Large intestine (tissue), 3 donors: ENCODE results near the gene PTPN18. TPM values are rescaled to one million over a fixed set of nuclear protein-coding genes. Genes with fewer than 3 reads are reported as not detected.

Experiments
- DNase-seq, 2 donors: peaks; one replicate each; pipeline versions ENCODE4 v3.0.0 to v3.0.0-alpha.2; 2013
- H3K27ac ChIP-seq: one replicate; pipeline ENCODE4 v1.5.1; 2013; ENCODE audit warnings: low read length
- H3K27me3 ChIP-seq: 2 replicates; pipeline ENCODE4 v1.6.1; 2013; ENCODE audit warnings: low read length; ENCODE audit not compliant: control insufficient read depth, insufficient read depth
- H3K36me3 ChIP-seq: 2 replicates; pipeline ENCODE4 v1.6.1; 2013; ENCODE audit warnings: low read length; ENCODE audit not compliant: control insufficient read depth, insufficient read depth
- H3K4me1 ChIP-seq: one replicate; pipeline ENCODE4 v1.6.1; 2013; ENCODE audit warnings: low read length; ENCODE audit not compliant: control insufficient read depth, insufficient read depth
- H3K4me3 ChIP-seq: one replicate; pipeline ENCODE4 v1.5.1; 2013; ENCODE audit warnings: low read length
- H3K9me3 ChIP-seq: one replicate; pipeline ENCODE4 v1.6.1; 2013; ENCODE audit warnings: mild to moderate bottlenecking, low read depth, low read length, moderate library complexity; ENCODE audit not compliant: control insufficient read depth
- WGBS: methylation state at CpG from one replicate; pipeline ENCODE4 v1.1.5; 2013; ENCODE audit warnings: low lambda C conversion rate; ENCODE audit not compliant: insufficient coverage; 5-methylcytosine and 5-hydroxymethylcytosine counted together
- polyA plus RNA-seq: library from polyadenylated mRNA; unstranded; fragments of 120-200 nt; gene quantifications from one replicate; pipeline ENCODE4 v1.2.1, GENCODE V29; 2013

PTPN18 gene
- polyA plus RNA-seq, 1 donor = 64.4 TPM

DNA sequence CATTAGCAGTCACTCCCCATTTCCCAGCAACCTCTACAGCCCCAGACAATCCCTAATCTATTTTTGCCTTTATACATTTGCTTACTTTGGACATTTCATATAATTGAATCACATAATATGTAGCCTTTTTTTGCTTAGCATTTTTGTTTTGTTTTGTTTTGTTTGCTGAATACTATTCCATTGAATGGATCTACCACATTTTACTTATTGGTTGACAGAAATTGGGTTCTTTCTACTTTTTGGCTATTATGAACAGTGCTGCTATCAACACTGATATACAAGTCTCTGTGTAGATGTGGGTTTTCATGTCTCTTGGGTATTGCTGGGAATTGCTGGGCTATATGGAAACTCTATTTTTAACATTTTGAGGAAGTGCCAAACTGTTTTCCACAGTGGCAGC, 7.6 kb downstream of the PTPN18 start:
- Histone ChIP-seq H3K27me3 (no peaks in the 10 kb centered on the region), H3K4me1 (no peaks in the 10 kb centered on the region), H3K36me3 (peaks cover 2% of the 10 kb centered on the region), H3K9me3 (no peaks in the 10 kb centered on the region), H3K27ac (no peak overlapping the region), H3K4me3 (no peak overlapping the region)
- DNase-seq = no peak

DNA sequence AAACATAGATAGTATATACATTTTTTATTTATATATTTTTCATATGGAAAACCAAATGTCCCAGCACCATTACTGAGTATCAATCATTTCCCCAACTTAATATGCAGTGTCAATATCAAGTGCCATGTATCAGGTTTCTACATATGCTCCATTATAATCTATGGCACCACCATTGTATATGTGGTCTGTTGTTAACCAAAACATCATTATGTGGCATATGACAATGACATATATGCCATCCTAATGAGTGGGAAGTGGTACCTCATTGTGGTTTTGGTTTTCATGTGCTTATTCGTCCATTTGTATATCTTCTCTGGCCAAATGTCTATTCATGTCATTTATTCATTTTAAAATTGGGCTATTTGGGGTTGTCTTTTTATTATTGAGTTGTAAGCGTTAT, 9.2 kb downstream of the PTPN18 start:
- Histone ChIP-seq H3K4me3 (no peak overlapping the region), H3K4me1 (no peaks in the 10 kb centered on the region), H3K27me3 (no peaks in the 10 kb centered on the region), H3K36me3 (peaks cover 5% of the 10 kb centered on the region), H3K9me3 (no peaks in the 10 kb centered on the region), H3K27ac (no peak overlapping the region)
- 100% methylated on average over 2 of the region's 2 CpGs for WGBS
- no peak for DNase-seq

DNA sequence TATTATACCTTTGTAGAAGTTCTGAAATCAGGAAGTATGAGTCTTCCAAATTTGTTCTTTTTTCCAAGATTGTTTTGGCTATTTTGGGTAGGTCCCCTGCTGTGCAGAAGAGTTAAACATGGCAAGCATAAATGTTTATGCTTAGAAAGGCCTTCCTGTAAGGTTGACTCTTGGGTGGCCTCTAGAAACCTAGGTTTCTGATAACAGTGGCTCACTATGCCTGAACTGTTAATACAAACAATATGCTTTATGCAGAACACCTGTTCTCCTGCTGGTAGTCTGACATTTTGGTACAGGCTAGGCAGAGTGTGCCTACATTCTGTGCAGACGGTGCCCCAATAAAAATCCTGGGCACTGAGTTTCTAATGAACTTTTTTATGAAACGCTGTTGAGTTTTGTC, 10.1 kb downstream of the PTPN18 start:
- Histone ChIP-seq H3K9me3 (no peaks in the 10 kb centered on the region), H3K27me3 (no peaks in the 10 kb centered on the region), H3K27ac (no peak overlapping the region), H3K36me3 (peaks cover 13% of the 10 kb centered on the region), H3K4me1 (no peaks in the 10 kb centered on the region), H3K4me3 (no peak overlapping the region)
- no peak for DNase-seq
- WGBS = no CpG with 5 or more reads among the region's 2 CpGs

DNA sequence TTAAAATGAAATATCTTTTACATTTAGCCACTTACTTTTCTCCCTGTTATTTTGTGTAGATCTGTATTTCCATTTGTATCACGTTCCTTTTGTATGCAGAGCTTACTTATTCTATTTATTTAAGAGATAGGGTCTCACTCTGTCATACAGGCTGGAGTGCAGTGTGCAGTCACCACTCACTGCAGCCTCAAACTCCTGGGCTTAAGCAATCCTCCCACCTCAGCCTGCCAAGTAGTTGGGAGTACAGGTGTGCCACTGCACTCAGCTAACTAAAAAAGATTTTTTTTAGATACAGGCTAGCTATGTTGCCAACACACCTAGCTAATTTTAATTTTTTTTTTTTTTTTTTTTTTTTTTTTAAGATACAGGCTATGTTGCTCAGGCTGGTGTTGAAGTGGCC, 10.9 kb downstream of the PTPN18 start:
- Histone ChIP-seq H3K27ac (no peak overlapping the region), H3K4me1 (no peaks in the 10 kb centered on the region), H3K4me3 (no peak overlapping the region), H3K36me3 (peaks cover 15% of the 10 kb centered on the region), H3K9me3 (no peaks in the 10 kb centered on the region), H3K27me3 (no peaks in the 10 kb centered on the region)
- 50% methylated on average over 1 of the region's 1 CpG for WGBS
- DNase-seq = no peak

DNA sequence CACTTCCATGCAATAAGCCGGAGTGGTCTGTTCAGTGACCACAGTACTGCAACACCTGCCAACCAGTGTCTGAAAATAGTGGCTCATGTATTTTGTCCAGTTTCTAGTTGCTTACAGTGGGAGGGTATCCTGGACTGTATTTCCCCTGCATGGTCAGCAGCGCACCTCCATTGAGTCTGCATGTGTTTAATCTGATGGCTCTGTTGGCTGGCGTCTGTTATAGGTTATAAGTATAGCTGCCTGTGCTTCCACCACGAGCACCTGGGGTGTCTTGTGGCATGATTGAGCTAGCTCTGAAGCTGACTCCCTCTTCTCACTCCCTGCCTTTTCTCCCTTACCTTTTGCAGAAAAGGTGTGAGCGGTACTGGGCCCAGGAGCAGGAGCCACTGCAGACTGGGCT, 12.9 kb downstream of the PTPN18 start:
- DNase-seq = no peak
- Histone ChIP-seq H3K9me3 (no peaks in the 10 kb centered on the region), H3K4me1 (peaks cover 4% of the 10 kb centered on the region), H3K27me3 (no peaks in the 10 kb centered on the region), H3K27ac (no peak overlapping the region), H3K36me3 (peaks cover 15% of the 10 kb centered on the region), H3K4me3 (no peak overlapping the region)
- WGBS = no CpG with 5 or more reads among the region's 5 CpGs

DNA sequence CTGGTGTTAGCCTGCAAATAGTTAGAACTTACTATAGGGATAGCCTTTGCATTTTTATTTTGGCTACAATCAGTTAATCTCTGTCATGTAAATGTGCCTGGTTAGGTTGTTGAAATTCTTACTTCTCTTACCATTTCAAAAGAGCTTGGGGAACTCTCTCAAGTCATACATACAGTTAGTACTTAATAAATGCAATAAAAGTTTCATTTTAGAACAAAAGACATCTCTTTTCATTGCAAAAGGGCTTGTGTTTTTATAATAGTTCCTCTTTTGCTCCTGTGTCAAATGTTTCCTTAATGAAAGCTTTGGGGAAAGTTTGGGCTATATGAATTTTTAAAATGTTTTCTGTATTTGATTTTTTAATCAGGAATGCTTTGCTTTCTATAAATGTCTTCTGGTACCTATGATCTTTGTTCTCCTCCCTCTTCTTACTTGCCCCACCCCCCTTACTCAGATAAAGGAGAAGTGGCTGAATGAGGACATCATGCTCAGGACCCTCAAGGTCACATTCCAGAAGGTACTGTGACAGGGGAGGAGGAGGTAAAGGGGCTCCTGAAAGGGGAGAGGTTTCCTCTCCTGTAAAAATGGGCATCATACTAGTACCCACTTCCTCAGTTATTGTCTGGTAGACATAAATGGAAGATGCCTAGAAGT, 13.6 kb downstream of the PTPN18 start:
- H3K27ac ChIP-seq = no peak overlapping the region

DNA sequence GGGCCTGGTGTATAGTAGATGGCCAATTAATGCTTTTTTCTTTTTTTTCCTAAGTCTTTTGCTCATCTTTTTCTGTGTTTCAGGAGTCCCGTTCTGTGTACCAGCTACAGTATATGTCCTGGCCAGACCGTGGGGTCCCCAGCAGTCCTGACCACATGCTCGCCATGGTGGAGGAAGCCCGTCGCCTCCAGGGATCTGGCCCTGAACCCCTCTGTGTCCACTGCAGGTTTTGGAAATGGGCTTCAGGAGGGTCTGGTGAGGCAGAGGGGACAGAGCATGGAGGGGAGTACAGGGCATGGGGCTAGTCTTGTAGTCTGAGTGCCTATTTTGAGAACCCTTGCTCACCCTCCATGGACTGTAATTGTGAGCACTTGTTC, 14.1 kb downstream of the PTPN18 start:
- H3K36me3 ChIP-seq = peaks cover 15% of the 10 kb centered on the region
- no peak overlapping the region for H3K4me3 ChIP-seq
- H3K27ac ChIP-seq = no peak overlapping the region
- H3K9me3 ChIP-seq = no peaks in the 10 kb centered on the region
- no peaks in the 10 kb centered on the region for H3K27me3 ChIP-seq
- peaks cover 4% of the 10 kb centered on the region for H3K4me1 ChIP-seq
- DNase-seq = no peak
- WGBS = 80% methylated on average over 1 of the region's 5 CpGs

More for the DNA sequence above, 13.6 kb downstream of the PTPN18 start:
- peaks cover 4% of the 10 kb centered on the region for H3K4me1 ChIP-seq
- no peak for DNase-seq
- peaks cover 15% of the 10 kb centered on the region for H3K36me3 ChIP-seq
- H3K4me3 ChIP-seq = no peak overlapping the region
- no peaks in the 10 kb centered on the region for H3K27me3 ChIP-seq
- H3K9me3 ChIP-seq = no peaks in the 10 kb centered on the region

DNA sequence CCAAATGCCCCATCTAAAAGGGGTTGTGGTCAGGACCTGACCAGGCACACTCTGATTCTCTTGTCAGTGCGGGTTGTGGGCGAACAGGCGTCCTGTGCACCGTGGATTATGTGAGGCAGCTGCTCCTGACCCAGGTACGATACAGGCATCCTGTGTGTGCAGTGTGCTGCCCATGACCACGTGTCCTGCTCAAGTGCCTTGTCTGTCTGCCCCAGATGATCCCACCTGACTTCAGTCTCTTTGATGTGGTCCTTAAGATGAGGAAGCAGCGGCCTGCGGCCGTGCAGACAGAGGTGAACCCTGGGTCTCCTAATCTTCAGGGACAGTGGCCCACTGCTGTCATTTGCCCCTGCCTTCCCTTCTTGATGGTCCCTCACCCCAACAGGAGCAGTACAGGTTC, 14.6 kb downstream of the PTPN18 start:
- DNase-seq = peak in 1 of 2 donors; percentile 14
- Histone ChIP-seq H3K27ac (no peak overlapping the region), H3K4me1 (peaks cover 4% of the 10 kb centered on the region), H3K4me3 (no peak overlapping the region), H3K36me3 (peaks cover 16% of the 10 kb centered on the region), H3K9me3 (no peaks in the 10 kb centered on the region), H3K27me3 (no peaks in the 10 kb centered on the region)
- no CpG with 5 or more reads among the region's 9 CpGs for WGBS

DNA sequence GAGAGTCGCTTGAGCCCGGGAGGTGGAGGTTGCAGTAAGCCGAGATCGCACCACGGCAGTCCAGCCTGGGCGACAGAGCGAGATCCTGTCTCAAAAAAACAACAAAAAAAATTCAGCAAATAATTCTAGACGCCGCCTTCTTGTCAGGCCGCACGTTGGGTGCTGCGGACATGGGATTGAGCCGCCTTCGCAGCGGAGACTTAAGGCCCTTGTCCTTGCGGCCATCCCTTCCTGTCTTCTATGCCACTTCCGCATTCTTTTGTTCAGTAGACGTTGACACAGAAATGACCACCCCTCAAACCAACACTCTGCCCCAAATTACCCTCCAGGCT, 15.8 kb downstream of the PTPN18 start:
- Histone ChIP-seq H3K27me3 (no peaks in the 10 kb centered on the region), H3K4me1 (peaks cover 4% of the 10 kb centered on the region), H3K9me3 (no peaks in the 10 kb centered on the region), H3K36me3 (peaks cover 20% of the 10 kb centered on the region), H3K4me3 (peak overlapping the region; percentile 70), H3K27ac (peak overlapping the region; percentile 76)
- no peak for DNase-seq
- WGBS = no CpG with 5 or more reads among the region's 18 CpGs

DNA sequence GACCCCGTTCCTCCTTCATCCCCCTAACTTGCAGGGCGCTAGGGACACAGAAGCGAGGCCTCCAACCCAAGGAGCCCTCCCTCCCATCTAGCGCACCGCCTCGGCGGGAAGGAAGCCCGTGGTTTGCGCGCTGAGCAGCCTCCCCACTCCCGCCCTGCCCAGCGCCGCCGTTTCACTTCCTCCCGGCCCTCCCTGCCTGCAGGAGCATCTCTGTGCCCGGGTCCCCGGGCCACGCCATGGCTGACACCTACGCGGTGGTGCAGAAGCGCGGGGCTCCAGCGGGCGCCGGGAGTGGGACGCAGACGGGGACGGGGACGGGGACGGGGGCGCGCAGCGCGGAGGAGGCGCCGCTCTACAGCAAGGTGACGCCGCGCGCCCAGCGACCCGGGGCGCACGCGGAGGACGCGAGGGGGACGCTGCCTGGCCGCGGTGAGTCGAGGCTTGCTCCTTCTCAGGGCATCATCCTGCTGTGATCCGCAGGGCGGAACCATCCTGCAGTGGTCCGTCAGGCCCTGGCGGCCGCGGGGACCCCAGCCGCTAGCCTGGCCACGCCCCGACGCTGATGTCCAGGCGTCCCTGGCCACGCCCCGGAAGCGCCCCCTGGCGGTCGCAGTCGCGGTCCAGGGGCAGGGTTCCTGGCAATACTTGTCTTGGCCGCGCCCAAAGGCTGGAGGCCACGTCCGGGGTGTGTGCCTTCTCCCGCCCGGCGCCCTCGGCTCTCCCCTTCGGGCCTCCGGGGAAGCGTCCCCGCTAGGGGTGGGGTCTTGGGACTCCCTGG, 16.4 kb downstream of the PTPN18 start:
- H3K4me1 ChIP-seq = peaks cover 4% of the 10 kb centered on the region
- no peaks in the 10 kb centered on the region for H3K9me3 ChIP-seq
- peaks cover 22% of the 10 kb centered on the region for H3K36me3 ChIP-seq
- no CpG with 5 or more reads among the region's 81 CpGs for WGBS
- no peaks in the 10 kb centered on the region for H3K27me3 ChIP-seq
- peak overlapping the region; percentile 76 for H3K27ac ChIP-seq
- peak overlapping the region; percentile 70 for H3K4me3 ChIP-seq
- DNase-seq = peak; percentile 87 to 90
